NAMALWA (cell line): ENCODE results near the gene SYNPO.

Experiments
- DNase-seq: peaks from one replicate; pipeline ENCODE4 v3.0.0-alpha.2; 2015; ENCODE audit warnings: low spot score

The SYNPO gene

GRCh38 chr5:150607105-150607504 is 33.4 kb upstream of the SYNPO start:
- DNase-seq: no peak

DNA sequence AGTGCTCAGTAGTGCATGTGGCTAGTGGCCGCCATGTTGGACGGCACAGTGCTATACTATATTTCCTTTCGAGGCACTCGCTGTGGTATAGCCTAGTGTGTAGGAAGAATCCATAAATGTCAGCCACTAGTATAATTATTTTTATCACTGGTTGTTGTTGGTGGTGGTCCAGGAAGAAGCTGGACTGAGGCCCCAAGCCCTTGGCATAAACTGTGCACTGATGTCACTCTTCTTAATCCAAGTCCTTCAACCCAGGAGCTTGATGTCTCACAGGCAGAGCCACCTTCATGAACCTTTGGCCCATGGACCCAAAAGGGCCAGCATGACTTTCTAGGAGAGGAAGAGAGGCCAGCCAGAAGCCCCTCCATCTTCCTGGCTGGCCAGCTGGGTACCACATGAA is 32.5 kb upstream of the SYNPO start:
- no peak for DNase-seq

- DNase-seq: no peak
Measured at GRCh38 chr5:150608991-150609390, 31.5 kb upstream of the SYNPO start.

DNA sequence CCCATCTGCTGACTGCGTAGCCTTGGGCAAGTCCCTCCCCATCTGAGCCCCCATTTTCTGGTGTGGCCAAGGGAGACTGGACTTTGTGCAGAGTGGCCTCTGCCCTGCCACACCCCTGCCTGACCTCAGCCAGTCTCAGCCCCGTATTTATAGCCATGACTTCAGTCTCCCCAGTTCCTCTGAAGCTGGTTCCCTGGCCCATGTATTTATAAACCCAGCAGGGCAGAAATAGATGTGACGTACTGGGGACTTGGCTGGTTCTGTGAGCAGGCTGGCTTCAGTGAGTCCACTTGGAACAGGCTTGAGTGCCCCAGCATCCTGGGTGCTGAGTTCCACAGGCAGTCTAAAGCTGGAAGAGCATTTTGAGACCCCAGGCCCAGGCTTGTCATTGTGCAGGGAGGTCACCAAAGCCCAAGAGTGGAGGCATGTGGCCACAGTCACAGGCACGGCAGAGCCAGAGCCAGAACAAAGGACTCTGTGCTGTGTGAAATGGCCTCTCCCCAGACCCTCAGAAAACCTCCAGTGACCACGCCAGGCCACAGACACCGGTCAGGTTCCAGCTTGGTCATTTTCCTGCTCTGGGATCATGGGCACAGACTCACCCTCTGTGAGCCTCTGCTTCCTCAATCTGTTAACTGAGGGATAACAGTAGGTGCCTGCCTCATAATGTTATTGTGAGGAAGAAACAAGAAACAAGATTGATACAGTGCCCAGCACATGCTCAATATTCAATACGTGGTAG is 30.4 kb upstream of the SYNPO start:
- no peak for DNase-seq

DNA sequence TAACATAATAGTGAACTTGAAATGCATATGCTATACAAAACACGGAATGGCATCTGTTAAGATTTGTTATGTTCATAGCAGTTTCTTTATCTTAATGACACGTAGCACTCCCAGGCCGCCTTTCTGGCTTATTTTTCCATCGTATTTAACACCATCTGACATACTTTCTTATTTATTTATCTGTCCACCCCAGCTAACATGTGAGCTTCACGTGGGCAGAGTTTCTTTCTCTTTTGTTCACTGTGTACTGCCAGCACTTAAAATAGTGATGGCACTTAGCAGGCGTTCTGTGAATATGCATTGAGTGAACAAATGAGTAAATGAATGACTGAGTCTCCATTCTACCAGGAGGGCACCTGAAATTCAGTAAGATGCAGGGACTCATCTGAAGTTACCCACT is 29.4 kb upstream of the SYNPO start:
- DNase-seq: no peak

DNA sequence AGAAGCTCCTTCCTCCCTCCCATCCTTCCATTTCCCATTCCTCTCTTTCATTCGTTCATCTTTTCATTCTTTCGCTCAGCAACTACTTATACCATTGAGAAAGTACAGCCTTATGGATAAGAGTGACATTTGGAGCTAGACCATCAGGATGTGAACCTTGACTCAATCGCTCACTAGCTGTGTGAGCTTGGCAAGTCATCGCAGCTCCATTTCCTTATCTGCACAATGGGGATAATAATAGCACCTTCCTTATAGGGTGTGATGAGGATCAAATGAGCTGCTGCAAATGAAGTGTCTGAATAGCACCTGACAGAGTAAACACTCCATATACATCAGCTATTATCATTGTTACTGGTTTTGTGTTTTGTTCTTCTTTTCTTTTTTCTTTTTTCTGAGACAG is 28.1 kb upstream of the SYNPO start:
- DNase-seq: no peak

DNA sequence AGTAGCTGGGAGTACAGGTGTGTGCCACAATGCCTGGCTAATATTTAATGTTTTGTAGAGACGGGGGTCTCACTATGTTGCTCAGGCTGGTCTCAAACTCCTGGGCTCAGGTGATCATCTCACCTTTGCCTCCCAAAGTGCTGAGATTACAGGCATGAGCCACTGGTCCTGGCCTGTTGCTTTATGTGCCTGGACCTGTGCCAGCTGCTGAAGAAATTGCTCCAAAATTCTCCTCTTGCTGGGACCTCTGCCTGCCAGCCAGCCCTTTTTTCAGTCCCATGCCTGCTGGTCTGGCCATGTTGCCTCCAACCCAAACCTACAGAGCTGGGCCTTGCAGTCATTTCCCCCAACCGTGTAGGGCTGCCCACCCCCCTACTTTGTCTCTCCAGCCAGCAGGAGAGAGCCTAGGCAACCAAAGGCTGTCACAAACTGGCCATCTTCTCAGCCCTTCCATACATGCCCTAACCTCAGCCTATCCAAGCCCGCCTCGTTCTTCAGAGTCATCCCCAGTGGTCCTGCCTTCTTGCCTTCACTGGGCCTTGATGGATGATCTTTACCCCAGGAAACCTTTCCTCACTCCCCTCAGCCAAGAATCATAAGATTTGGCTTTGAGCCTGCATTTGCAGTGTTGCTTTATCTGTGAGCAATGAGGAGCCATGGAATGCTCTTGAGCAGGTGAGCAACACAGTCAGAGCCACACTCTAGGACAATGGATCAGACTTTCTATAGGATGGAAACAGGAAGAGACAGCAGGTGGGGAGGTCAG is 27.4 kb upstream of the SYNPO start:
- no peak for DNase-seq

GRCh38 chr5:150613991-150614660 is 26.3 kb upstream of the SYNPO start:
- no peak for DNase-seq

DNA sequence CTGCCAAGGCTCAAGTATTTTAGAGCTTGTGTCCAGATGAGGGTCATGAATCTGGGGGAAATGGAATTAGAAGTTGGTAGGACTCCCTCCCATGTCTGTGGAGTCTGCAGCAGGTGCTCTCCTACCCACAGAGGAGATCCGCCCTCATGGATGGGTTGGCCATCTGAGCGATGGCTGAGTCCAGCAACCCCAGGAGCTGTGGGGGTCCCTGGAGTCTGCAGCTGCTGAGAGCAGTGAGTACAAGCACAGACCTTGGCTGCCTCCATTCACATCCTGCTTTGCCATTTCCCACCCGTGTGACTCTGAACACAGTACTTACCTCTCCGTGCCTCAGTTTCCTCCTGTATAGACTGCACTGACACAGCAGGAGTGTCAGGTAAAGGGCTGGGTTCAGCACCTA is 25.8 kb upstream of the SYNPO start:
- DNase-seq: no peak

DNA sequence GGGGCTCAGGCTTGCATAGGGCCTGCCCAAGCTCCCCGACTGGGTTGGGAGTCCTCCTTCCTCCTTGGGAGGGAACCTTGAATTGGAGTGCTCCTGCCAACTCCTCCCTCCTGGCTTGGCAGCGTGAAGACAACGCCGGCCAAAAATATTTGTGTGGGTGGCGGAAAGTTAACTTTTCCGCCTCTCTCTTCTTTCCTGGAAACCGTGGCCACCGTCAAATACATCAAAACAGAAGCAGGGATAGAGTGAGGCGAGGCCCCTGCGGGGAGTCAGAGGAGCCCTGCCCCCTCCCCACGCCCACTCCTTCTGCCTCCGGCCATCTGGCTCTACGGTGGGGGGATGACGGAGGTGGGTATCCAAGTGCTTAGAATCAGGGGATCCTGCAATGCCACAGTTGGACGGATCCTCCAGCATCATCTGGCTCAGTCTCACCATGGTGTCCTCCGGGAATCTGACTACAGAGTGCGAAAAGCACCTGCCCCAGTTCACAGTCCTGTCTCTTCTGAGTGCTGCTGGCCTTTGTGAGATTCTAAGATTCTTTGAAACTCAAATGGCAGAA is 25.2 kb upstream of the SYNPO start:
- no peak for DNase-seq

- no peak for DNase-seq
Measured at GRCh38 chr5:150616024-150616470, 24.4 kb upstream of the SYNPO start.

DNA sequence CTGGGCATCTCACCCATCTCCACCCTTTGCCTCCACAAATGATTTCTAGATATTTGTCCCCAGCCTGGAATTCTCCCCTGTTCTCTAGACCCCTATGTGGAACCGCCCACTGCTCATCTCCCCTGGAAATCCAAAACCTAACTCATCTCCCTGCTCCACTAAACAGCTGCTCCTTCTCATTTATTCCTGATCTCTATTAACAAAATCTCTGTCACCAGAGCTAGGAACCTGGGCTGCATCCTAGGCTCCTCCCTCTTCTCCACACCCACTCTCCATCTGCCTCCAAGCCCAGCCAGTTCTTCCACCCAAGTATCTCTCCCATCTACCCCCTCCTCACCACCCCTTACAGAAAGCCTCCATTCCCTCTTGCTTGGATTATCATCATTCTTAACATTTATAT is 24.0 kb upstream of the SYNPO start:
- no peak for DNase-seq

- DNase-seq: no peak
Measured at GRCh38 chr5:150618163-150618562, 22.3 kb upstream of the SYNPO start.

DNA sequence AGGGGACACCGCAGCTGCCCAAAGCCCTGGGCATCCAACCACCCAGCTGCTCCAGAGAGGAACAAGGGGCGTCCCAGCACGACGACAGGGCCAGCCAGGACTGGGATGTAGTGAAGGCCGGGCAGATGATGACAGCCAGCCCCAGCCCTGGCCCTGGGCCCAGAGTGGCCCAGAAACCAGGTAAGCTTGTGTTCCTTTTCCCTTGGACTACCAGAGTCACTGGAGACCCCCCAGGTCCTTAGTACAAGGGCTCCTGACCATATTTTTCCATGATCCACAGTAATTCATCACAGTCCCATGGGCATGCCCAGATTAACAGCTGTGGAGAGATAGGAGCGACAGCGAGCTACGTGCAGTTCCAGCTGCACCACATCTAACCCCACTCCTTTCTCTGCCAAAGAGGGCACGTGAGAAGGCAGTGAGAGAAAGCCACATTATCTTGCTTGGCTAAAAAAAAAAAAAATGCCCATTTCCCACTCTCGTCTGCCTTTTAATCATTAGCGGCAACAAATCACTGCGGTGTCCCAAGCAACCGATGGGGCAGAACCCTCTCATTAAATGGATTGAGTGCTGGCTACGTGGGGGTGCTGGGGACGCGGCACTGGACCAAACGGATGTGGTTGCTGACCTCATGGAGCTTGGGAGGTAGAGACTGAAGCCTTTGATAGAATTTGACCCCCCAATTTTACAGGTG is 21.7 kb upstream of the SYNPO start:
- no peak for DNase-seq

DNA sequence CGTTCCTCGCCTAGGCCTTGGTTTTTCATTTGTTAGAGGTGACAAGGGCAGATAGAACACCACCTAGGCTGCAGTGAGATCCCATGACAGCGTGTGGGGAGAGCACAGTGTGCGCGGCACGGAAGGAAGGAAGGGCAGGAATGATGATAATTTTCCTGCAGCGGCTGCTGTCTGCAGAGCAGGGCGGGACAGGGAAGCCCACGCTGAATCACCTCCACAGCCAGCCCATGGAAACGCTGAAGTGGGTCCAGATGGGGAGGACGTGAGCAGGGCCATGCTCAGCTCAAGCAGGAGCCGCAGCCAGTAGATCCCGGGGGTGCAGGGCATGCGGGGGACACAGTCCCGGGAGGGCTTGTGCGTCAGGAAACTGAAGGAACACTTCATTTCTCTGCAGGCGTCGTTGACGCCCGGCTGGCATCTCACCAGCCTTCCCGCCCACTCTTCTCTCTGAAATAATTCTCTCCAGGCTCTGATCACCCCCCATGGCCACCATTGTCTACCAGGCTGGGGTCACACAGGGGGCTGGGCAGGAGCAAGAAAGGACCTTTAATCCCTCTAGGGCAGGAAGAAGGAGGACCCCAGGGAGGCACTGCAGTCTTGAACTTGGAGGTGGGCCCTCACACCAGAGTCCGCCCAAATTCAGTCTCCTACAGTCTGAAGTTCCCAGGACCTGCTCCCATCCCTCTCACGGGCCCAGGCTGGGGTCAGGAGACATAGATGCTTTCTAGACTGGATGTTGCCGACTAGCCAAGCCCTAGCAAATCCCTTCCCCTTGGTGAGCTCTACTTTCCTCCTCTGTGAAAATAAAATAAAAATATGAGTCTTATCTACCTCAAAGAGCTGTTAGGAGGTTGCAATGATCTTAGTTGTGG is 20.9 kb upstream of the SYNPO start:
- DNase-seq: no peak

DNA sequence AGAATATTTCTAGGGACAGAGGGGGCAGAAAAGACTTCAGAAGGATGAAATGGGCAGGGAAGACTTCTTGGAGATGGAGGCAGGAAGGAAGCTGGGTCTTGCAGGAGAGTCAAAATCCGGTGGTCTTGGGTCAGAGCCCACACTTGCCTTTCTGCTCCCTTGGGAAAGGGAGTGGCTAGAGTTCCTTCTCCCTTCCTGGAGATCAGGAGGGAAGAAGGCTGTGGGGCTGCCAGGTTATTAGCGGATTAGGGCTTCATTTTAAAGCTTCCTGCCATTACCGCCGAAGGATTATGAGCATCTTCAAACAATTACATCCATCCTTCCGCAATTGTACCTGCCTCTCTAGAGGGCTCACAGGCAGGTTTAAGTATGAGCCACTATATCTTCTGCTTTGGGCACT is 19.2 kb upstream of the SYNPO start:
- DNase-seq: no peak

DNA sequence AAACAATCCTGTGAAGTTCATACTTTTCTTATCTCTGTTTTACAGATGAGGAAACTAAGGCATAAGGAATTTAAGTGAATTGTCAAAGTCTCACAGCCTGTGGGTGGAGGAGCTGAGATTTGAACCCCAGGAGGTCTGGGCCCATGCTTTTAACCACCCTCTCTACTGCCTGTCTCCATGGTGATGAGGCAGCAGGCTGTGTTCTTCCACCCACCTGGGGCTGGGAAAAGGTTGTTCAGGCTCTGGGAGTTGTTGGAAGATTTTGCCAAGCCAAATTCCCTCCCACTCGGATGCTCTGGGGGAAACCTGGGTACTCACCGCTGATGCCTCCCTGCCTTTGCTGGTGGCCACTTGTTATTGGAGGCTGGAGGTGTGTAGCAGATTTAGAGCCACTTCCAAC is 18.3 kb upstream of the SYNPO start:
- no peak for DNase-seq

DNA sequence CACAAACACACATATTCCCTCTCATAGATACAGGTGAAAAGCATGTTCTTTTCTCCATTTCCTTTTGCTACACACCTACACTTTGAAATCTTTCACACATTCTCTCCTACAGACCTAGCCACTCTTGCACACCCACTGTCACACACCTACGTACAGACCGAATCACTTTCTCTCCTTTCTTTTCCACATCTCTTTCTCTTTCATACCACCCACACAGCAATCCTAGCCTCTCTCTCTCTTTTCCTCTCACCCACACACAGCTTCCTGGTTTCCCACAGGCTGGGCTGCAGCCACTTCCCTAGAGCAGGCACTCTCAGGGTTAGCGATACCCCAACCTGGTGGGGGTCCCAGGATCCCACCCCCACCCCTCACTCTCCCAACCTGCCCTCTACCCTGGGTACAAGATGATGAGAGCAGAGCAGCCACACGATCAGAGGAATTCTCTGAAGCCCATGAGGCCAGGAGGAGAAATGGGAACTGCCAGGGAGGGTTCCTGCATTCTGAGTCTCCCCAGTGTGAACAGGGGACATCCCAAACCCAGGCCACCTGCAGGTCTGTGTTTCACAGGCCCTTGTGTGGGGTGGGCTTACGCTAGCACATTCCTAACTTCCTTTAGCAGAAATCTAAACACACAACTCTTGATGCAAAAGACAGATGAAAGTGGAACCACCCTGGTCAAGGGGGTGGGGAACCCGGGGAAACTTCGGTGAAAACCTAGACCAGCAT is 17.1 kb upstream of the SYNPO start:
- DNase-seq: no peak

- no peak for DNase-seq
Measured at GRCh38 chr5:150623878-150624216, 16.6 kb upstream of the SYNPO start.

- peak; percentile 23 for DNase-seq
Measured at GRCh38 chr5:150624334-150625163, 15.9 kb upstream of the SYNPO start.
